Measurements from ENCODE around the gene C3orf22. TPM values are rescaled to one million over a fixed set of nuclear protein-coding genes. Genes with fewer than 3 reads are reported as not detected.

The C3orf22 gene
- total RNA-seq, 1 experiment from 2014 or later, result not detected

DNA sequence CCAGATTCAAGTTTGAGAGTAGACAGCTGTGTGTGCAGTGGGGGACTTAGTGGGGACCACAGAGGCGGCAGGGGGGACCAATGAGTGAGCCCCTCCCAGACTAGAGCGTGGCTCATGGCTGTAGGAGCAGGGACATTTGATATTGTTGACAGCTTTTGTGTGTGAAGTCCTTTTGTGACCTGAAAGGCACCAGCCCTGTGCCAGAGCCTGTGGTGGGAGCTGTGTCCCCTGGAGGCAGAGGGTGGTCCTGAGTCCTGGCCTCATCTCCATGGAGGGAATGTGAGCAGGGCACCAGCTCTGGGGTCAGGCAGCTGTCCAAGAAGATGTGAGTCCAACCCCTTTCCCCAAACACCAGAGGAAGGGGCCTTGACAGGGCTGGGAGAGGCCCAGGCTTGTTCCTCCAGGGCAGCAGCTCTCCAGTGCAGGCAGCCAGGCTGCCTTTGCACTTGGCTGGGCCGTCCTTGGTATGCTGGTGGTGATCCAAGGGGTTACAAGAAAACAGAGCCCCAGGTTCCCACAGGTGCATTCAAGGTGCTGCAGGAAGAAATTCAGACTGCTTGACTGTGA is 10.1 kb upstream of the C3orf22 start:
- Histone ChIP-seq H3K79me2 (ENCODE audit: low read length) (no peaks in the 10 kb centered on the region), H3K9me3 (ENCODE audit: low read length) (no peaks in the 10 kb centered on the region), H3K27ac (ENCODE audit: low read length) (no peak overlapping the region), H3K9ac (ENCODE audit: low read length) (no peak overlapping the region), H4K20me1 (ENCODE audit: insufficient read depth, low read depth, low read length) (no peaks in the 10 kb centered on the region), H3K9me2 (replicated peaks; ENCODE audit: insufficient read depth, low read length) (no peaks in the 10 kb centered on the region), H3K27me3 (ENCODE audit: low read length) (no peaks in the 10 kb centered on the region), H3K4me3 (ENCODE audit: low read length) (no peak overlapping the region), H3K4me1 (ENCODE audit: low read length) (no peaks in the 10 kb centered on the region), H2AFZ (ENCODE audit: low read length) (no peak overlapping the region), H3K36me3 (ENCODE audit: insufficient read depth, low read length) (no peaks in the 10 kb centered on the region), H3K4me2 (ENCODE audit: low read depth, low read length, poor library complexity, severe bottlenecking) (no peak overlapping the region)
- DNase-seq, result no peak

DNA sequence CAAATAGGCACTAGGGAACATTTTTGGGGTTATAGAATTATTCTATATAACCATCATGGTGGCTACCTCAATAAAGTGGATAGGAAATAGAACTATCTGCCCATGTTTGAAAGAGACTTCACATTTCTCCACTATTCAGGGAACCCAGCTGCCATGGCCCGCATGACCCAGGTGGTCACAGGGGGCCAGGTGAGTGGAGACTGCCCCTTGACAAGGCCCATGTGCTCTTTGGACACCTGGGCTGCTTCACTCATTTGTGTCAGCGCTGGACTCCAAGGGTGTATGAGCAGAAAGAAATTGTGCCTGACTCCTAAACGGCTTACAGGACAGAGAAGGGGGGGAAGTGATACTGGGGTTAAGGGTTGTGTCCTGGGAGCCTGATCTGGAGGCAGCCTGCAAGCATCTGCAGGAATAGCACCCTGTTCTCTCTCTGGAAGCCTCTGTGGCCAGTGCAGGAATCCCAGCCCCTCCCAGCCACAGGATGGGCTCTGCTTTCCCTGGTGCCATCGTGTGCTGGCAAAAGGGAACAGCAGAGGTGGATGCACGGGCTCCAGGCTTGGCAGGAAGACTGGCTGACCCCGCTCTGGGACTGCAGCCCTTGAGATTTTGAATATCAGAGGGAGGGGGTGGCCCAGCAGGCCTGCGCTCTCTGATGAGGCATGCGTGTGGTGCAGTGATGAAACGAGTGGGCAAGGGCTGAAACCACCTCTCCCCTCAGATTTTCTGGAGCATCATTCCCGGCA is 9.1 kb upstream of the C3orf22 start:
- Histone ChIP-seq H3K4me1 (ENCODE audit: low read length) (no peaks in the 10 kb centered on the region), H3K4me2 (ENCODE audit: low read depth, low read length, poor library complexity, severe bottlenecking) (no peak overlapping the region), H3K9me3 (ENCODE audit: low read length) (no peaks in the 10 kb centered on the region), H4K20me1 (ENCODE audit: insufficient read depth, low read depth, low read length) (no peaks in the 10 kb centered on the region), H3K9ac (ENCODE audit: low read length) (no peak overlapping the region), H3K36me3 (ENCODE audit: insufficient read depth, low read length) (no peaks in the 10 kb centered on the region), H3K79me2 (ENCODE audit: low read length) (no peaks in the 10 kb centered on the region), H3K4me3 (ENCODE audit: low read length) (no peak overlapping the region), H3K9me2 (replicated peaks; ENCODE audit: insufficient read depth, low read length) (no peaks in the 10 kb centered on the region), H2AFZ (ENCODE audit: low read length) (no peak overlapping the region), H3K27me3 (ENCODE audit: low read length) (no peaks in the 10 kb centered on the region), H3K27ac (ENCODE audit: low read length) (no peak overlapping the region)
- no peak for DNase-seq

DNA sequence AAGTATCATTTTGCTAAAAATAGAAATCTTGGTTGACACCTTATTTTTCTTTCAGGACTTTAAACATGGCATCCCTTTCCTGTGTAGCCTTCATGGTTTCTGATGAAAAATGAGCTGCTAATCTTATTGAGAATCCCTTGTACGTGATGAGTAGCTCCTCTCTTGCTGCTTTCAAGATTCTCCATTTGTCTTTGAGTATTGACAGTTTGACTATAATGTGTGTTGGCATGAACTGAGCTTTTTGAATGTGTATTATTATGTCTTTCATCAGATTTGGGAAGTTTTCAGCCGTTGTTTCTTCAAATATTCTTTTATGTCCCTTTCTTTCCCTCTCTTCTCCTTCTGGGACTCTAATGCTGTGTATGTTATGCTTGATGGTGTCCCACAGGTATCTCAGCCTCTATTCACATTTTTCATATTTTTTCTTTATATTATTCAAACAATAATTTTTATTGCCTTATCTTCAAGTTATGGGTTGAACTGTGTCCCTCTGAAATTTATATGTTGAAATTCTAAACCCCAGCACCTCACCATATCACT is 4.1 kb upstream of the C3orf22 start:
- no peak overlapping the region for H3K4me3 ChIP-seq (ENCODE audit: low read length)
- no peaks in the 10 kb centered on the region for H3K9me2 ChIP-seq (replicated peaks; ENCODE audit: insufficient read depth, low read length)
- no peak for DNase-seq
- H4K20me1 ChIP-seq (ENCODE audit: insufficient read depth, low read depth, low read length), result no peaks in the 10 kb centered on the region
- H3K27ac ChIP-seq (ENCODE audit: low read length), result no peak overlapping the region
- no peak overlapping the region for H3K4me2 ChIP-seq (ENCODE audit: low read depth, low read length, poor library complexity, severe bottlenecking)
- no peaks in the 10 kb centered on the region for H3K4me1 ChIP-seq (ENCODE audit: low read length)
- no peaks in the 10 kb centered on the region for H3K79me2 ChIP-seq (ENCODE audit: low read length)
- H2AFZ ChIP-seq (ENCODE audit: low read length), result no peak overlapping the region
- H3K9me3 ChIP-seq (ENCODE audit: low read length), result no peaks in the 10 kb centered on the region
- no peaks in the 10 kb centered on the region for H3K36me3 ChIP-seq (ENCODE audit: insufficient read depth, low read length)
- H3K9ac ChIP-seq (ENCODE audit: low read length), result no peak overlapping the region
- H3K27me3 ChIP-seq (ENCODE audit: low read length), result no peaks in the 10 kb centered on the region

DNA sequence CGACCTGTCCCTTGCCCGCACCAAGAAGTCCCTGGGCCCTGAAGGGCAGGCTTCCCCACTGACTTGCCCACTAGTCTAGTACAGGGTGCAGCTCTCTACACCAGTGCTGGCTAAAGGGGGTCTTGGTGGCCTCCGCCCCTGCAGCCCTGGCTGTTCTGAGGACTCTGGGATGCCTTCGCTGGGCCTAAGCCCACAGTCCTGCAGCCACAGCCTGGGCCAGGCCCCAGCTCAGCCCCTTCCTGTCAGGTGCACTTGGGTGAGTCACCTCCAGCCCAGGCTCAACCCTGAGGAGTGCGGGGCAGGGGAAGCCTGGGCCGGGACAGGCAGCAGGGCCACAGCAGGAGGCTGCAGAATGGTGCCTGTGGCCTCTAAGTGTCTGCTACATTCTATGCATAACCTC is 971 bp downstream of the C3orf22 start:
- no peak overlapping the region for H3K4me3 ChIP-seq (ENCODE audit: low read length)
- no peak for DNase-seq

DNA sequence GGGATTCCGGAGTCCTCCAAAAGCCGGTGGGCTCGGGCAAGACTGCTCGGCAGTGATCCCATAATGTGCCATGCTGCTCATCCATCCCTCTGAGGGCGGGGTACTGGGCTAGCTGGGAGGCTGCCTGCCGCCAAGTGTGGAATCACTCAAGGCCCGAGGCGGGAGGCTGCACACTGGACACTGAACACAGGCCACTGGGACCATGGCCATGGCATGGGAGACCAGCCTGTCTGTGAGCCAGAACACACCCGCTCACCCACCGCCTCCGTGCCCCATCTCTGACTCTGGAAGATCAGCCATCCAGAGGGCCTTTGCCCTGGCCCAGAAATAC is 1.4 kb downstream of the C3orf22 start:
- H3K79me2 ChIP-seq (ENCODE audit: low read length), result no peaks in the 10 kb centered on the region
- no peaks in the 10 kb centered on the region for H3K9me3 ChIP-seq (ENCODE audit: low read length)
- no peaks in the 10 kb centered on the region for H3K36me3 ChIP-seq (ENCODE audit: insufficient read depth, low read length)
- no peaks in the 10 kb centered on the region for H3K4me1 ChIP-seq (ENCODE audit: low read length)
- no peak for DNase-seq
- H2AFZ ChIP-seq (ENCODE audit: low read length), result no peak overlapping the region
- H4K20me1 ChIP-seq (ENCODE audit: insufficient read depth, low read depth, low read length), result no peaks in the 10 kb centered on the region
- H3K9ac ChIP-seq (ENCODE audit: low read length), result no peak overlapping the region
- no peak overlapping the region for H3K4me3 ChIP-seq (ENCODE audit: low read length)
- H3K9me2 ChIP-seq (replicated peaks; ENCODE audit: insufficient read depth, low read length), result no peaks in the 10 kb centered on the region
- no peaks in the 10 kb centered on the region for H3K27me3 ChIP-seq (ENCODE audit: low read length)
- H3K27ac ChIP-seq (ENCODE audit: low read length), result no peak overlapping the region
- H3K4me2 ChIP-seq (ENCODE audit: low read depth, low read length, poor library complexity, severe bottlenecking), result no peak overlapping the region

More for the DNA sequence above, 971 bp downstream of the C3orf22 start:
- H3K9me3 ChIP-seq (ENCODE audit: low read length), result no peaks in the 10 kb centered on the region
- no peak overlapping the region for H3K9ac ChIP-seq (ENCODE audit: low read length)
- H3K36me3 ChIP-seq (ENCODE audit: insufficient read depth, low read length), result no peaks in the 10 kb centered on the region
- H3K4me2 ChIP-seq (ENCODE audit: low read depth, low read length, poor library complexity, severe bottlenecking), result no peak overlapping the region
- no peak overlapping the region for H2AFZ ChIP-seq (ENCODE audit: low read length)
- no peaks in the 10 kb centered on the region for H3K79me2 ChIP-seq (ENCODE audit: low read length)
- no peak overlapping the region for H3K27ac ChIP-seq (ENCODE audit: low read length)
- H3K4me1 ChIP-seq (ENCODE audit: low read length), result no peaks in the 10 kb centered on the region
- no peaks in the 10 kb centered on the region for H3K27me3 ChIP-seq (ENCODE audit: low read length)
- no peaks in the 10 kb centered on the region for H4K20me1 ChIP-seq (ENCODE audit: insufficient read depth, low read depth, low read length)
- H3K9me2 ChIP-seq (replicated peaks; ENCODE audit: insufficient read depth, low read length), result no peaks in the 10 kb centered on the region

- H3K9me2 ChIP-seq (replicated peaks; ENCODE audit: insufficient read depth, low read length), result no peaks in the 10 kb centered on the region
- no peak overlapping the region for H3K9ac ChIP-seq (ENCODE audit: low read length)
- H3K27me3 ChIP-seq (ENCODE audit: low read length), result no peaks in the 10 kb centered on the region
- no peak overlapping the region for H2AFZ ChIP-seq (ENCODE audit: low read length)
- H4K20me1 ChIP-seq (ENCODE audit: insufficient read depth, low read depth, low read length), result no peaks in the 10 kb centered on the region
- H3K4me3 ChIP-seq (ENCODE audit: low read length), result no peak overlapping the region
- DNase-seq, result no peak
- no peaks in the 10 kb centered on the region for H3K4me1 ChIP-seq (ENCODE audit: low read length)
- no peak overlapping the region for H3K27ac ChIP-seq (ENCODE audit: low read length)
- H3K79me2 ChIP-seq (ENCODE audit: low read length), result no peaks in the 10 kb centered on the region
- no peaks in the 10 kb centered on the region for H3K9me3 ChIP-seq (ENCODE audit: low read length)
- H3K36me3 ChIP-seq (ENCODE audit: insufficient read depth, low read length), result no peaks in the 10 kb centered on the region
- no peak overlapping the region for H3K4me2 ChIP-seq (ENCODE audit: low read depth, low read length, poor library complexity, severe bottlenecking)
Measured at GRCh38 chr3:126556637-126557414, 1.9 kb downstream of the C3orf22 start.

- H3K27me3 ChIP-seq (ENCODE audit: low read length), result no peaks in the 10 kb centered on the region
- no peak overlapping the region for H3K27ac ChIP-seq (ENCODE audit: low read length)
- no peaks in the 10 kb centered on the region for H3K4me1 ChIP-seq (ENCODE audit: low read length)
- H3K9ac ChIP-seq (ENCODE audit: low read length), result no peak overlapping the region
- H3K79me2 ChIP-seq (ENCODE audit: low read length), result no peaks in the 10 kb centered on the region
- no peak overlapping the region for H3K4me3 ChIP-seq (ENCODE audit: low read length)
- H2AFZ ChIP-seq (ENCODE audit: low read length), result no peak overlapping the region
- no peak for DNase-seq
- no peaks in the 10 kb centered on the region for H3K9me3 ChIP-seq (ENCODE audit: low read length)
- H3K9me2 ChIP-seq (replicated peaks; ENCODE audit: insufficient read depth, low read length), result no peaks in the 10 kb centered on the region
- H3K36me3 ChIP-seq (ENCODE audit: insufficient read depth, low read length), result no peaks in the 10 kb centered on the region
- H3K4me2 ChIP-seq (ENCODE audit: low read depth, low read length, poor library complexity, severe bottlenecking), result no peak overlapping the region
- H4K20me1 ChIP-seq (ENCODE audit: insufficient read depth, low read depth, low read length), result no peaks in the 10 kb centered on the region
Measured at GRCh38 chr3:126555795-126556636, 2.7 kb downstream of the C3orf22 start.

Measured in Karpas-422 (cell line).